Upper lobe of left lung (tissue), 4 donors: Measurements from ENCODE around the gene ANKRD40.

Experiments
- CTCF ChIP-seq, 6 experiments: fragments of 450-650 bp in 4 of 6; fragments of 200-600 bp in 2 of 6; sonication (generic) in 2 of 6; IDR thresholded peaks; one replicate each; pipeline ENCODE4 v1.5.1; 2016 to 2019; ENCODE audit warnings: antibody characterized with exemption in 6 of 6
- EP300 ChIP-seq, 4 donors: sonication (generic); formaldehyde crosslinking; IDR thresholded peaks; one replicate each; pipeline ENCODE4 v1.5.1; 2017; ENCODE audit warnings: antibody characterized with exemption in 4 of 4, control low read depth in 2 of 4
- POLR2A ChIP-seq, 4 donors: fragments of 450-650 bp; IDR thresholded peaks; one replicate each; pipeline ENCODE4 v1.5.1; 2016 to 2017; ENCODE audit warnings: antibody characterized with exemption in 4 of 4, mild to moderate bottlenecking in 2 of 4
- POLR2AphosphoS5 ChIP-seq, 2 donors: sonication (generic); formaldehyde crosslinking; IDR thresholded peaks; one replicate each; pipeline ENCODE4 v1.5.1; 2017; ENCODE audit warnings: antibody characterized with exemption in 2 of 2

GRCh38 chr17:50663812-50664374, 43.8 kb downstream of the ANKRD40 start:
- TF ChIP-seq POLR2AphosphoS5 (IDR thresholded peaks at IDR 0.05) = no peak
- TF ChIP-seq CTCF (IDR thresholded peaks at IDR 0.05) = no peak
- no peak for TF ChIP-seq EP300 (IDR thresholded peaks at IDR 0.05)
- TF ChIP-seq POLR2A (IDR thresholded peaks at IDR 0.05) = no peak
